K562 (cell line): ENCODE measurements around the gene PPP2R3C. TPM values are rescaled to one million over a fixed set of nuclear protein-coding genes. Genes with fewer than 3 reads are reported as not detected.

ENCODE experiments used
- ATF1 ChIP-seq, 2 experiments: fragments of 450-650 bp in 1 of 2; IDR thresholded peaks; 2 replicates each; pipeline ENCODE4 v1.6.1; 2016; ENCODE audit warnings: missing compliant biosample characterization in 1 of 2, missing genetic modification characterization in 1 of 2
- CREM ChIP-seq: IDR thresholded peaks from 2 replicates; pipeline ENCODE4 v1.6.1; 2014; ENCODE audit warnings: antibody characterized with exemption, low read depth
- GABPA ChIP-seq: fragments of 200-800 bp; sonication (Bioruptor generic); conservative IDR thresholded peaks from 2 replicates; pipeline ENCODE4 v1.6.1; 2016; ENCODE audit warnings: low read depth, missing genetic modification characterization, missing compliant biosample characterization
- GABPB1 ChIP-seq: sonication (generic); formaldehyde crosslinking; IDR thresholded peaks from 2 replicates; pipeline ENCODE4 v1.8.0; 2022; ENCODE audit warnings: mild to moderate bottlenecking, missing genetic modification reagents
- MAZ ChIP-seq, 2 experiments: fragments of 450-650 bp in 1 of 2; sonication (generic) in 1 of 2; formaldehyde crosslinking; IDR thresholded peaks in 1 of 2; conservative IDR thresholded peaks in 1 of 2; 2 replicates each; pipeline versions ENCODE4 v1.4.0 to v1.5.0; 2020; ENCODE audit warnings: mild to moderate bottlenecking in 1 of 2, missing genetic modification reagents in 1 of 2
- NR4A1 ChIP-seq, 2 experiments: fragments of 250-450 bp in 1 of 2; fragments of 450-650 bp in 1 of 2; sonication (Bioruptor Pico) in 1 of 2; IDR thresholded peaks; 2 replicates each; pipeline versions ENCODE4 v1.4.0 to v1.6.1; 2016 to 2020; ENCODE audit warnings: mild to moderate bottlenecking in 2 of 2, missing compliant biosample characterization in 1 of 2, missing genetic modification characterization in 1 of 2, moderate library complexity in 1 of 2
- TAF15 ChIP-seq: fragments of 200-400 bp; formaldehyde crosslinking; IDR thresholded peaks from 2 replicates; pipeline ENCODE4 v1.6.1; 2017; ENCODE audit warnings: mild to moderate bottlenecking, low read depth, low read length, moderate library complexity
- ZNF23 ChIP-seq: fragments of 250-450 bp; sonication (Bioruptor Pico); IDR thresholded peaks from 2 replicates; pipeline ENCODE4 v1.4.0; 2020; ENCODE audit warnings: mild to moderate bottlenecking
- ZNF232 ChIP-seq: sonication (generic); formaldehyde crosslinking; IDR thresholded peaks from 2 replicates; pipeline ENCODE4 v1.8.0; 2022; ENCODE audit warnings: mild to moderate bottlenecking, missing genetic modification reagents
- ZNF311 ChIP-seq: fragments of 250-450 bp; sonication (Bioruptor Pico); IDR thresholded peaks from 2 replicates; pipeline ENCODE4 v1.4.0; 2020; ENCODE audit warnings: mild to moderate bottlenecking, moderate library complexity
- polyA plus RNA-seq, 8 experiments: library from polyadenylated mRNA; depleted of rRNA in 4 of 8; stranded (reverse) in 5 of 8; unstranded in 3 of 8; fragments of >200 nt; fragmentation: Nextera tagmentation in 2 of 8; fragmentation: Illumina TruSeq in 1 of 8; extraction: Ambion mirVana in 2 of 8; extraction: Trizol in 1 of 8; gene quantifications; 2 replicates each; pipeline versions ENCODE4 v1.2.1 to v1.2.3, GENCODE V29; 2011 to 2014; ENCODE audit warnings: inconsistent platforms in 1 of 8, missing spikeins in 1 of 8
- total RNA-seq, 7 experiments: library from RNA; depleted of rRNA in 6 of 7; stranded (reverse); fragments of >200 nt in 6 of 7; fragmentation: Illumina TruSeq in 2 of 7; extraction: Trizol in 2 of 7; gene quantifications; 2 replicates each; pipeline versions ENCODE4 v1.2.1 to v1.2.3, GENCODE V29; 2011 to 2021; ENCODE audit warnings: low replicate concordance in 1 of 7
- TF ChIP-seq, protein P1 (sequence below): fragments of 250-450 bp; sonication (Bioruptor Pico); IDR thresholded peaks from 2 replicates; pipeline ENCODE4 v1.4.0; 2020; ENCODE audit warnings: mild to moderate bottlenecking, moderate library complexity
- TF ChIP-seq, protein P2 (sequence below): fragments of 450-650 bp; IDR thresholded peaks from 2 replicates; pipeline ENCODE4 v1.7.1; 2018; ENCODE audit warnings: mild to moderate bottlenecking, low read depth; ENCODE audit not compliant: partially characterized antibody
- TF ChIP-seq, protein P3 (sequence below): fragments of 450-650 bp; IDR thresholded peaks from 2 replicates; pipeline ENCODE4 v1.6.1; 2018; ENCODE audit not compliant: partially characterized antibody
- TF ChIP-seq, protein P4 (sequence below): fragments of 250-450 bp; sonication (Bioruptor Pico); IDR thresholded peaks from 2 replicates; pipeline ENCODE4 v1.4.0; 2020

Gene PPP2R3C
- total and polyA plus RNA-seq, 9 of the 15 experiments (the other 6 are each of a cell fraction or from before 2014, with no cell fraction given), result 14.7 to 43.3 (median 22.7) TPM

DNA sequence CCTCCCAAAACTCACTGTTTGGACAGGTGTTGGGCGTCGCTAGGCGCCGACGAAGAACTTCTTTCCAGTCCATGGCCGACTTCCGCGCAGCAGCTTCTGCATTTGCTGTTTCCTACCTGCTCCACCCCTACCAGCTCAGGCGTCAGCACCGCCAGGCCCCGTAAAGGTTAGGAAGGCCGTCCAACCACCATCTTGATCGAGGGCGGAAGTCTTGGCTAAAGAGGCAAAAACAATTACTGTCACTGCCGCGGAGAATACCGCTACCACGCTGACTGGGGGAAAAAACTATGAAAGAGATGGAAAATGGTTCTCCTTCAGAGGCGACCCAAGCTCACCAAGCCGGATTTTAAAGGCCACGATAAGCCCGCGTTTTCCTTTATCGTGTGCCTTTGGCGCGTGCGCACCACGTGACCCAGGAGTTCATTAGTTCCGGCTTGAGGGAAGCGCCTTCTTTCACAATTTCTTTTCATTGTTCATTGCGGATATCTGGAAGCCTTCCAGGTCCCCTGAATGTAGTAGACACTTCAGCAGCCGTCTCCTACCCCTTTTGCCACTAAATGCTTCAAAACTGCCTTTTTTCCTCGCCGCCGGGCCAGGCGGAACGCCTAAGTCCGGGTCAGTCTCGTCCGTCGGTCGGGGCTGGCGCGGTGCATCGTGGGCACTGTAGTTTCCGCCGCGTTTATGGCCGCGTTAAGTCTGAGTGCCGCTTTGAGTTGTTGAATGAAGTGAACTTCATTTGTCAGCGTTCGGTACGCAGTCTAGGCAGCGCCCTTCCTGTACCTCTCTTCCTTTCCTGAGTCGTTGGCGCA lies at the start of gene PPP2R3C, which contains the start of gene PRORP (continued):
- TF ChIP-seq, protein P1, sequence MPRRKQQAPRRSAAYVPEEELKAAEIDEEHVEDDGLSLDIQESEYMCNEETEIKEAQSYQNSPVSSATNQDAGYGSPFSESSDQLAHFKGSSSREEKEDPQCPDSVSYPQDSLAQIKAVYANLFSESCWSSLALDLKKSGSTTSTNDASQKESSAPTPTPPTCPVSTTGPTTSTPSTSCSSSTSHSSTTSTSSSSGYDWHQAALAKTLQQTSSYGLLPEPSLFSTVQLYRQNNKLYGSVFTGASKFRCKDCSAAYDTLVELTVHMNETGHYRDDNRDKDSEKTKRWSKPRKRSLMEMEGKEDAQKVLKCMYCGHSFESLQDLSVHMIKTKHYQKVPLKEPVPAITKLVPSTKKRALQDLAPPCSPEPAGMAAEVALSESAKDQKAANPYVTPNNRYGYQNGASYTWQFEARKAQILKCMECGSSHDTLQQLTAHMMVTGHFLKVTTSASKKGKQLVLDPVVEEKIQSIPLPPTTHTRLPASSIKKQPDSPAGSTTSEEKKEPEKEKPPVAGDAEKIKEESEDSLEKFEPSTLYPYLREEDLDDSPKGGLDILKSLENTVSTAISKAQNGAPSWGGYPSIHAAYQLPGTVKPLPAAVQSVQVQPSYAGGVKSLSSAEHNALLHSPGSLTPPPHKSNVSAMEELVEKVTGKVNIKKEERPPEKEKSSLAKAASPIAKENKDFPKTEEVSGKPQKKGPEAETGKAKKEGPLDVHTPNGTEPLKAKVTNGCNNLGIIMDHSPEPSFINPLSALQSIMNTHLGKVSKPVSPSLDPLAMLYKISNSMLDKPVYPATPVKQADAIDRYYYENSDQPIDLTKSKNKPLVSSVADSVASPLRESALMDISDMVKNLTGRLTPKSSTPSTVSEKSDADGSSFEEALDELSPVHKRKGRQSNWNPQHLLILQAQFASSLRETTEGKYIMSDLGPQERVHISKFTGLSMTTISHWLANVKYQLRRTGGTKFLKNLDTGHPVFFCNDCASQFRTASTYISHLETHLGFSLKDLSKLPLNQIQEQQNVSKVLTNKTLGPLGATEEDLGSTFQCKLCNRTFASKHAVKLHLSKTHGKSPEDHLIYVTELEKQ (CRISPR knock-in tag), result no peak
- TF ChIP-seq, protein P2, sequence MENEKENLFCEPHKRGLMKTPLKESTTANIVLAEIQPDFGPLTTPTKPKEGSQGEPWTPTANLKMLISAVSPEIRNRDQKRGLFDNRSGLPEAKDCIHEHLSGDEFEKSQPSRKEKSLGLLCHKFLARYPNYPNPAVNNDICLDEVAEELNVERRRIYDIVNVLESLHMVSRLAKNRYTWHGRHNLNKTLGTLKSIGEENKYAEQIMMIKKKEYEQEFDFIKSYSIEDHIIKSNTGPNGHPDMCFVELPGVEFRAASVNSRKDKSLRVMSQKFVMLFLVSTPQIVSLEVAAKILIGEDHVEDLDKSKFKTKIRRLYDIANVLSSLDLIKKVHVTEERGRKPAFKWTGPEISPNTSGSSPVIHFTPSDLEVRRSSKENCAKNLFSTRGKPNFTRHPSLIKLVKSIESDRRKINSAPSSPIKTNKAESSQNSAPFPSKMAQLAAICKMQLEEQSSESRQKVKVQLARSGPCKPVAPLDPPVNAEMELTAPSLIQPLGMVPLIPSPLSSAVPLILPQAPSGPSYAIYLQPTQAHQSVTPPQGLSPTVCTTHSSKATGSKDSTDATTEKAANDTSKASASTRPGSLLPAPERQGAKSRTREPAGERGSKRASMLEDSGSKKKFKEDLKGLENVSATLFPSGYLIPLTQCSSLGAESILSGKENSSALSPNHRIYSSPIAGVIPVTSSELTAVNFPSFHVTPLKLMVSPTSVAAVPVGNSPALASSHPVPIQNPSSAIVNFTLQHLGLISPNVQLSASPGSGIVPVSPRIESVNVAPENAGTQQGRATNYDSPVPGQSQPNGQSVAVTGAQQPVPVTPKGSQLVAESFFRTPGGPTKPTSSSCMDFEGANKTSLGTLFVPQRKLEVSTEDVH, result peak; percentile 86
- TF ChIP-seq GABPA (tag) (peak; percentile 93), MAZ (CRISPR knock-in tag; conservative IDR thresholded peaks at IDR 0.05 in 1 of 2, IDR thresholded peaks at IDR 0.05 in 1 of 2) (peak in 1 of 2 experiments; percentile 76), GABPB1 (CRISPR knock-in tag) (peak; percentile 89), ATF1 (CRISPR knock-in tag; IDR thresholded peaks at IDR 0.05) (no peak), ATF1 (tag; IDR thresholded peaks at IDR 0.05) (peak; percentile 91), NR4A1 (CRISPR knock-in tag; IDR thresholded peaks at IDR 0.05) (no peak), NR4A1 (tag; IDR thresholded peaks at IDR 0.05) (no peak), ZNF311 (CRISPR knock-in tag) (no peak), CREM (peak; percentile 84), TAF15 (no peak), ZNF23 (CRISPR knock-in tag) (no peak), ZNF232 (CRISPR knock-in tag) (peak; percentile 75; the same call in 1 of the 2 replicates)
- TF ChIP-seq, protein P3, sequence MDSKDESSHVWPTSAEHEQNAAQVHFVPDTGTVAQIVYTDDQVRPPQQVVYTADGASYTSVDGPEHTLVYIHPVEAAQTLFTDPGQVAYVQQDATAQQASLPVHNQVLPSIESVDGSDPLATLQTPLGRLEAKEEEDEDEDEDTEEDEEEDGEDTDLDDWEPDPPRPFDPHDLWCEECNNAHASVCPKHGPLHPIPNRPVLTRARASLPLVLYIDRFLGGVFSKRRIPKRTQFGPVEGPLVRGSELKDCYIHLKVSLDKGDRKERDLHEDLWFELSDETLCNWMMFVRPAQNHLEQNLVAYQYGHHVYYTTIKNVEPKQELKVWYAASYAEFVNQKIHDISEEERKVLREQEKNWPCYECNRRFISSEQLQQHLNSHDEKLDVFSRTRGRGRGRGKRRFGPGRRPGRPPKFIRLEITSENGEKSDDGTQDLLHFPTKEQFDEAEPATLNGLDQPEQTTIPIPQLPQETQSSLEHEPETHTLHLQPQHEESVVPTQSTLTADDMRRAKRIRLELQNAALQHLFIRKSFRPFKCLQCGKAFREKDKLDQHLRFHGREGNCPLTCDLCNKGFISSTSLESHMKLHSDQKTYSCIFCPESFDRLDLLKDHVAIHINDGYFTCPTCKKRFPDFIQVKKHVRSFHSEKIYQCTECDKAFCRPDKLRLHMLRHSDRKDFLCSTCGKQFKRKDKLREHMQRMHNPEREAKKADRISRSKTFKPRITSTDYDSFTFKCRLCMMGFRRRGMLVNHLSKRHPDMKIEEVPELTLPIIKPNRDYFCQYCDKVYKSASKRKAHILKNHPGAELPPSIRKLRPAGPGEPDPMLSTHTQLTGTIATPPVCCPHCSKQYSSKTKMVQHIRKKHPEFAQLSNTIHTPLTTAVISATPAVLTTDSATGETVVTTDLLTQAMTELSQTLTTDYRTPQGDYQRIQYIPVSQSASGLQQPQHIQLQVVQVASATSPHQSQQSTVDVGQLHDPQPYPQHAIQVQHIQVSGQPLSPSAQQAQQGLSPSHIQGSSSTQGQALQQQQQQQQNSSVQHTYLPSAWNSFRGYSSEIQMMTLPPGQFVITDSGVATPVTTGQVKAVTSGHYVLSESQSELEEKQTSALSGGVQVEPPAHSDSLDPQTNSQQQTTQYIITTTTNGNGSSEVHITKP, result peak; percentile 65
- TF ChIP-seq, protein P4, sequence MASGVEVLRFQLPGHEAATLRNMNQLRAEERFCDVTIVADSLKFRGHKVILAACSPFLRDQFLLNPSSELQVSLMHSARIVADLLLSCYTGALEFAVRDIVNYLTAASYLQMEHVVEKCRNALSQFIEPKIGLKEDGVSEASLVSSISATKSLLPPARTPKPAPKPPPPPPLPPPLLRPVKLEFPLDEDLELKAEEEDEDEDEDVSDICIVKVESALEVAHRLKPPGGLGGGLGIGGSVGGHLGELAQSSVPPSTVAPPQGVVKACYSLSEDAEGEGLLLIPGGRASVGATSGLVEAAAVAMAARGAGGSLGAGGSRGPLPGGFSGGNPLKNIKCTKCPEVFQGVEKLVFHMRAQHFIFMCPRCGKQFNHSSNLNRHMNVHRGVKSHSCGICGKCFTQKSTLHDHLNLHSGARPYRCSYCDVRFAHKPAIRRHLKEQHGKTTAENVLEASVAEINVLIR, result peak; percentile 3; the same call in 1 of the 2 replicates
